ENCODE data around the gene TAS2R13. TPM values are rescaled to one million over a fixed set of nuclear protein-coding genes. Genes with fewer than 3 reads are reported as not detected.
A peak's percentile ranks its signal among the peaks of the same experiment; 100 is the strongest.

TAS2R13 gene
- total and polyA plus RNA-seq, 12 donors, result 0.04 to 1.1 (median 0.36) TPM

- intact Hi-C loops (cut with DNase I), result no loop called here
- H3K36me3 ChIP-seq, result peaks cover 0 to 6% (median 0%) of the 10 kb centered on the region in 9 donors
- H3K4me1 ChIP-seq, result peaks cover 0 to 12% (median 0%) of the 10 kb centered on the region in 9 donors
- no peaks in the 10 kb centered on the region for H3K9me3 ChIP-seq
- DNase-seq (no peak), ATAC-seq (no peak)
- TF ChIP-seq, protein P1, sequence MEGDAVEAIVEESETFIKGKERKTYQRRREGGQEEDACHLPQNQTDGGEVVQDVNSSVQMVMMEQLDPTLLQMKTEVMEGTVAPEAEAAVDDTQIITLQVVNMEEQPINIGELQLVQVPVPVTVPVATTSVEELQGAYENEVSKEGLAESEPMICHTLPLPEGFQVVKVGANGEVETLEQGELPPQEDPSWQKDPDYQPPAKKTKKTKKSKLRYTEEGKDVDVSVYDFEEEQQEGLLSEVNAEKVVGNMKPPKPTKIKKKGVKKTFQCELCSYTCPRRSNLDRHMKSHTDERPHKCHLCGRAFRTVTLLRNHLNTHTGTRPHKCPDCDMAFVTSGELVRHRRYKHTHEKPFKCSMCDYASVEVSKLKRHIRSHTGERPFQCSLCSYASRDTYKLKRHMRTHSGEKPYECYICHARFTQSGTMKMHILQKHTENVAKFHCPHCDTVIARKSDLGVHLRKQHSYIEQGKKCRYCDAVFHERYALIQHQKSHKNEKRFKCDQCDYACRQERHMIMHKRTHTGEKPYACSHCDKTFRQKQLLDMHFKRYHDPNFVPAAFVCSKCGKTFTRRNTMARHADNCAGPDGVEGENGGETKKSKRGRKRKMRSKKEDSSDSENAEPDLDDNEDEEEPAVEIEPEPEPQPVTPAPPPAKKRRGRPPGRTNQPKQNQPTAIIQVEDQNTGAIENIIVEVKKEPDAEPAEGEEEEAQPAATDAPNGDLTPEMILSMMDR (IDR thresholded peaks at IDR 0.05), result no peak
- no peak overlapping the region for H3K4me3 ChIP-seq
- no peaks in the 10 kb centered on the region for H3K27me3 ChIP-seq
- H3K27ac ChIP-seq, result no peak overlapping the region
Measured at GRCh38 chr12:10889226-10889625, 20.1 kb downstream of the TAS2R13 start.

DNA sequence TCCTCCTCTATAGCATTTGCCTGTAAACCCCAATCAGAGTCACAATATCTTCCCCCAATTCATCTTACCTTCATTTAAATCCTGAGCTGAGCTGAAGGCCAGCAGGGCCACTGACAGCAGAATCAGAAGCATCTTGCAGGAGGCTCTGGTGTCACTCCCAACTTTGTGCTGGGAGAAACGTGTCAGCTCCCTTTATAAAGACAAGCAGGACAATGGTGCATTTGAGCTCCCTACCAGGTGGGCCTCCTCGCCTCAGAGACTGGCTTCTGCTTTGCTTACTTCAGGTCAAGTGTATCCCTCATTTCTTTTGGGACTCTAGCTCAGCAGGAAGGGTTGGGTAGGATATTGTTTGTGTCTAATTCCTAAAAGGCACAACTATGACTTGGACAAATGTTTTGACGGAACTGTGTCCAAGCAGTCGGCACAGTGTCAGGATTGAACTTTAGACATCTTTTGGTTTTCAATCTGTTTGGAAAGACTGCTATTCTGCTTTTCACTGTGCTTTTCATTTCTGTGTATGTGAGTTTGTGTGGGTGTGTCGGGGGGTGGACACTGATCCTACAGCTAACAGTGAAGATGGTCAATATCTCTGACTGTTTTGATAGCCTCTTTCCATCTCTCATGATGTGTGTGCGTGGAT lies 25.2 kb downstream of the TAS2R13 start, which contains the start of gene PRH1:
TSS of gene PRH1 (minus strand) at position 170 of the 640 bp plus-strand sequence. CDS start at position 132, 38 bp downstream.
- peaks cover 0 to 28% (median 6%) of the 10 kb centered on the region in 9 donors for H3K36me3 ChIP-seq
- no peak for DNase-seq
- H3K27ac ChIP-seq, result no peak within 1 kb of the TSS
- ATAC-seq, result no peak
- no peaks in the 10 kb centered on the region for H3K27me3 ChIP-seq
- WGBS, 2 donors, result 95 to 97% methylated on average over 6 of the region's 6 CpGs
- no peak within 1 kb of the TSS for H3K4me3 ChIP-seq
- H3K9me3 ChIP-seq, result no peaks in the 10 kb centered on the region
- TF ChIP-seq, protein P1 (IDR thresholded peaks at IDR 0.05), result no peak
- H3K4me1 ChIP-seq, result peaks cover 0 to 12% (median 0%) of the 10 kb centered on the region in 9 donors
- intact Hi-C loops (cut with DNase I), result no loop called here

GRCh38 chr12:10873378-10873777 lies 36.0 kb downstream of the TAS2R13 start:
- ATAC-seq (no peak), DNase-seq (no peak)
- TF ChIP-seq, protein P1 (IDR thresholded peaks at IDR 0.05), result no peak
- WGBS, 2 donors, result 16 to 17% methylated on average over 2 of the region's 2 CpGs
- intact Hi-C loops (cut with DNase I), result loop anchor here in 2 of 10 donors (10.0 kb wide), 1 partner anchor 321 kb away; no protein-coding TSS in a partner anchor
- H3K27me3 ChIP-seq, result no peaks in the 10 kb centered on the region
- no peak overlapping the region for H3K27ac ChIP-seq
- peaks cover 0 to 28% (median 10%) of the 10 kb centered on the region in 9 donors for H3K36me3 ChIP-seq
- H3K4me3 ChIP-seq, result no peak overlapping the region
- peaks cover 0 to 9% (median 0%) of the 10 kb centered on the region in 11 donors for H3K9me3 ChIP-seq
- H3K4me1 ChIP-seq, result peaks cover 0 to 9% (median 3%) of the 10 kb centered on the region in 9 donors

- no peak for DNase-seq
- intact Hi-C loops (cut with DNase I), result no loop called here
- peaks cover 0 to 15% (median 7%) of the 10 kb centered on the region in 11 donors for H3K9me3 ChIP-seq
- H3K36me3 ChIP-seq, result peaks cover 0 to under 1% (median 0%) of the 10 kb centered on the region in 9 donors
- TF ChIP-seq, protein P1 (IDR thresholded peaks at IDR 0.05), result peak in 3 of 9 donors; percentile 13 to 15 (median 15)
- 66 to 78% methylated on average over 2 of the region's 2 CpGs for WGBS, 2 donors
- no peak overlapping the region for H3K4me3 ChIP-seq
- no peak overlapping the region for H3K27ac ChIP-seq
- ATAC-seq, result no peak
- no peaks in the 10 kb centered on the region for H3K4me1 ChIP-seq
- H3K27me3 ChIP-seq, result no peaks in the 10 kb centered on the region
Measured at GRCh38 chr12:10867381-10867780, 42.0 kb downstream of the TAS2R13 start.

Data from heart right ventricle (tissue), 16 donors.